ENCODE measurements around the gene MARK4.
"Not testable (repeated sequence)": the region's sequence is repeated elsewhere in the genome, so short reads cannot be mapped to it uniquely, and the experiment has no call there.

Gene MARK4

DNA sequence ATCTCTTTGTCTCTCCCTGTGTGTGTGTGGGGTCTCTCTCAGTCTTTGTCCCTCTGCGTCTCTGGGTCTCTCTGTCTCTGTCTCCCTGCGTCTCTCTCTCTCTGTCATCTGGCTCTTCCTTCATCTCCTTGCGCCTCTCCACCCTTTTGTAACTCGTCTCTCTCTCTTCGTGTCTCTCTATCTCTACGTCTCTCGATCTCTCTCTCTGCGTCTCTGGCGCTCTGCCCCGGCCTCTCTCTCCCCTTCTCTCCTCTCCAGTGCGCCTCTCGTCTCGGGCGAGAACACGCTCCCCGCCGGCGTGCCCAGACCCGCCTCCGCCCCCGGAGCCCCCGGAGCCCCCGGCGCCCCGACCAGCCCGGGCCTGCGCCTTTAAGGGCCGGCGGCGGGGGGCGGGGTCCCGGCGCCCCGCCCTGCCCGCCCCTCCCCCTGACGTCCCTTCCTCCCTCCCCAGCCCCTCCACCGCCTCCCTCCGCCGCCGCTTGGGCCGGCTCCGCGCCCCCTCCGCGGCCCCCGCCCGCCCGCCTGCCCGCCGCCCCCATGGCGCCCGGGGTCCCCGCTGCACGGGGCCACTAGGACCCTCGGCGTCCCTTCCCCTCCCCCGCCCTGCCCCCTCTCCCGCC lies at the start of gene MARK4:
MARK4 (plus strand) TSS at position 440 of the 620 bp plus-strand sequence. CDS start 318 bp downstream, outside the sequence.
- peak; percentile 64 for DNase-seq

DNA sequence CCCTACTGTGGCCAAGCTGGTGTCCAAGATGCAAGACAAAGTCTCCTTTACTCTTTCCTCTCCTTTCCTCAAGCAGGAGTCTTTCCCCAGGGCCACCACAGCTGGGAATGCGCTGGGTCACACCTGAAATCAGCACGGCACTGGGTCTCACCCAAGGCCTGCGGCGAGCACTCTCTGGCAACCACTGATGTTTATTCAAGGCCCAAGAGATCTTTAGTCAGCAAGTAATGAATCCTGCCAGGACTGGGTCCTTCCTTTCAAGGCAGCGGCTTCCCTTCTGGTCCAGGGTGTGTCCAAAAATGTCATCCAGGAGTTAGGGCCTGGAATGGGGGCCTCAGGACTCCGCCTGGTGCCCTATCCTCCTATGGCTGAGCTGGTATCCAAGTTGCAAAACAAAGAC lies 48.4 kb upstream of the MARK4 start:
- DNase-seq, result no peak

DNA sequence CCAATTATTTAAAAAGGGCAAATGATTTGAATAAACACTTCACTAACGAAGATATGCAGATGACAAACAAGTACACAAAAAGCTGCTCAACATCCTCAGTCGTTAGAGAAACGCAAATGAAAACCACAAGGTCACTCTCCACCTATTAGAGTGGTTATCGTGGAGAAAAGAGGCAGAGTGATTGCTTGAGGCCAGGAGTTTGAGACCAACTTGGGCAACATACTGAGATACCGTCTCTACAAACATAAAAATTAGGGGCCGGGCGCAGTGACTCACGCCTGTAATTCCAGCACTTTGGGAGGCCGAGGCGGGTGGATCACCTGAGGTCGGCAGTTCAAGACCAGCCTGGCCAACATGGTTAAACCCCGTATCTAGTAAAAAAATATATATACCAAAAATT lies 45.3 kb upstream of the MARK4 start:
- DNase-seq, result no peak

DNA sequence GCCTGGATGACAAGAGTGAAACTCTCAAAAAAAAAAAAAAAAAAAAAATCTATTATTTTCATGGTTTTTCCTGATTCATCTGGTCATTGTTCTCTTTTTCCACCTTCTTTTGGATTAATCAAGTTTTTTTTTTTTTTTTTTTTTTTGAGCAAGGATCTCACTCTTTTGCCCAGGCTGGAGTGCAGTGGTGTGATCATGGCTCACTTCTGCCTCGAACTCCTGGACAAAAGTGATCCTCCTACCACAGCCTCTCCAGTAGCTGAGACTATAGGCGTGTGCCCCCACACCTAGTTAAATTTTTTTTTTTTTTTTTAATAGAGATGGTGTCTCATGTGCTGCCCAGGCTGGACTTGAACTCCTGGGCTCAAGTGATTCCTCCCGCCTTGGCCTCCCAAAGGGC lies 44.7 kb upstream of the MARK4 start:
- DNase-seq, result no peak

DNA sequence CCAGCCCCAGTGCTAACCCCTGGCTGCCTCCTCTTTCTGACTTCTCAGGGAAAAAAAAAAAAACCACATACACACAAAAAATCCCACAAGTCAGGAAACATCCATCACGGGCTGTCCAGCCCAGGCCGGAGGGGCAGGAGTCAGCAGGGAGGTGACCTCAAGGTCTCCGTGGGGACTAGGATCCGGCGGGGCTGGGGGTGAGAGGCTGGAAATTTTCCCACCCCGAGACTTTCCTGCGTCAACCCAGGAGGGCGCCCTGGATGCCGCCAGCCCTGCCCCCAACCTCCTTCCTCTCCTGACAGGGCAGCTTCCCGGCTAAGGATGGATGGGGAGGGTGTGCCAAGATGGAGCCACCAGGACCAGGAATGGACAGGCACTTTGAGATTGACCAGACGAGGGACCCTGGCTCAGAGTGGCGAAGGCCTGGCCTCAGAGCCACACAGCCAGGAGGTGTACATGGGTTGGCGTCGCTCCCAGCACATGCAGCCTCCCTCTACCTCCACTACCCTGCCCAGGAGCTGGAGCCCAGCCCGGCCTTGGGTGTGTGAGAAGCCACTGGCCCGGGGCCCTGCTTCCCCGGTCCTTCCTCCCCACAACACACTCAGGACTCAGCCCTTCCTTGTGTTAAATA lies 39.2 kb upstream of the MARK4 start:
- no peak for DNase-seq

DNA sequence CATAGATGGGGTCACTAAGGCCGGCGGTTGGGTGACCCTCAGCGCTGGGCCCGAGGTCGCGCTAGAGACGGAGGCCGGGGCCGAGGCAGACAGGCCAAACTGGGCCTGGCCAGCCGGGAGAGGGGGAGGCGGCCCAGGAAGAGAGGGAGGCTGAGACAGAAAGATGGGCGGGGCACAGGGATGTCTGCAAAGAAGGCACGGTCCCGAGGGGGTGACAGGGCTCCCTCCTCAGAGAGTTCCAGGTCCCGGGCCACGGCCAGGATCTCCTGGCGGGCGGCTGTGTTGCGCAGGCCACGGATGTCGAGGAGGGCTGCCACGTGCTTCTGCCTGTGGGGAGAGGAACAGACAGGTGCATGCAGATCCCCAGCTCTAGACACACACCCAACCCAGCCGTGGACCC lies 38.0 kb upstream of the MARK4 start:
- no peak for DNase-seq

DNA sequence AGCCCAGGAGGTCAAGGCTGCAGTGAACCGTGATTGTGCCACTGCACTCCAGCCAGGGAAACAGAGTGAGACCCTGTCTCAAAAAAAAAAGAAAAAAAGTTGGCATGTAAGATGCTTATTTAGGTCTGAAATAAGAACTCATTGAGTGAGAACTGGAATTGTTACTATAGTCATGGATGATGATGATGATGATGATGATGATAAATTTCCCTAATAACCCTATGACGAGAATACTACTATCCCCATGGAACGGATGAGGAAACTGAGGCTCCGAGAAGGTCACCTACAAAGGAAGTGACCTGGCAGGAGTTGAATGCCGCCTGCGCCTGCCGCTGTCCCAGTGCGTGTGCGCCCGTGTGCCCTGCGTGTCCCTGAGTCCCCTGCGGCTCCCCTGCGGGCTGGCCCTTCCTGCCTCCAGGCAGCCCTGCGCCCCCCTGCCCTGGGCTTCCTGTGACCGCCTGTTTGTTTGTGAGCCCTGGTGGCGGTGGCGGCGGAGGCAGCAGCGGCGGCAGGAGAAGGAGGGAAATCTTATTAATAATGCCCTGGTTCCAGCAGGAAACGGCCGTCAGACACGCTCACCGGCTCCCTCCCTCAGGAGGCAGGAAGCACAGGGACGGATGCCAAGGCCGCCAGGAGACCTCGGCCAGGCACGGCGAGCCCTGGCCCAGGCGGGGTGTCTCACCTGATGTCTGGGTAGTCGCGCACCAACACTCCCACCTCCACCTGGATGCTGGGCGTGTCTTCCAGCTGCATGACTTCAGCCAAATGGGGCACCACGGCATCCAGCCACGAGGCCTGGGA lies 35.5 kb upstream of the MARK4 start:
- DNase-seq, result no peak

DNA sequence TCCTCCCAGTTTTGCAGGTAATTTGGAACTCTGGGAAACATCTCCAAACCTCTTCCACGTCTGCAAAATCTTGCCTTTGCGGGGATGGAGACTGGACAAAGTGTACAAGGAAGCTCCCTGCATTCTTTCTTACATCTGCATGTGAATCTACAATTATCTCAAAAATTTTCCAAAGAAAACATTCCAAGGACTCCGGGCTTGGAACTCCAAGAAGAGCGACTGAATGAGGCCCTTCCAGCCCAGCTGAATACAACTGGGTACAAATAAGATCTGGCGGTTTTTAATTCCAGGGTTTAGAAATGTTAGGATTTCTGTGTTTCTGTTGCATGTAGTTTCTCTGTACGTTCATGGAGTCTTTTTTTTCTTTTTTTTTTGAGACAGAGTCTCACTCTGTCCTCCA lies 34.4 kb upstream of the MARK4 start:
- no peak for DNase-seq

DNA sequence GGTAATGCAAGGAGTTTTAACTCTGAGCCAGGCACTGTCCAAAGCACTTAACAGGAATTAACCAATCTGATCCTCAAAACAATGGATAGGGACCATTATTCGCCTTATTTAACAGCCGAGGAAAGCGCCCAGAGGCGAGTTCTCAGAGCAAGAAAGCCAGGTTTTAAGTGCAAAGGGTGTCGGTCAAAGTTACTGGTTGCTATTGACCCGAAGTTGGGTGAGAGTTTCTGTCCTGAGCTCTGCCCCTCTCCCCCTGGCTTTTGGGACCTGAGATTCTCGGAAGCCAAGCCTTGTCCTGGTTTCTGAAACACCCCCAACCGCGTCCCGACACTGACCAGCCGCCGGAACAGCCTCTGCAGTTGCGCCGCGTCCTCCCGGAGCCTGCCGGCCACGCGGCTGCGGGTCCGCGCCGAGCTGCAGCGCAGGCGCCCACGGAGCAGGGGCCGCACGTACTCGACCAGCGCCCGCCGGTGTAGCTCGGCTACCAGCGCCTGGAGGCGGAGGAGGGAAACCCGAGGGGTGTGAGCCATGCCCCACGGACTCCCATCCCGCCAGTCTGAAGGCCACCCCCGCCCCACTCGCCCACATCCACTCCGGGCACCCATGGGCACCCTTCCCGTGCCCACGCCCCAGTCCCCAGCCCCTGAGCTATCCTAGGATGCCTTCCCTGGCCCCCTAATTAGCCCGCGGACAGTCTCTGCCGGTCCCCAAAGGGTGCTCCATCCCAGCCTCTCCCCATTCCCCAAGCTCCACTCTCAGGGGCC lies 33.7 kb upstream of the MARK4 start:
- DNase-seq, result no peak

DNA sequence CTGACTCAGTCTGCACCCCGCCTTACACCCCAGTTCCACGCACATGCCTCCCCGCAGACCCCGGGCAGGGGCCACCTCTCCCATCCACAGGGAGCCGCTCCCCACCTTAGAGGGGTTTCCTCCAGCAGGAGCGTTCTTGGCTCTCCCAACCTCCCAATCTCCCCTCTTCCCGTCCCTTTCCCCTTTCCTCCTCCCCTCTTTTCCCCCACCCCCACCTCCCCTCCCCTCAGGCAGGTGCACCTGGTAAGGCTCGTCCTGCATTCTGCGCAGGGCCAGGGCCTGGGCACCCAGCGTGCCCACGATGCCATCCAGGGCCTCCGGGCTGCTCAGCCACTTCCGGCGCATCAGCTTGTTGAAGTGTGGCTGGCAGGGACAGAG lies 33.1 kb upstream of the MARK4 start:
- DNase-seq, result no peak

DNA sequence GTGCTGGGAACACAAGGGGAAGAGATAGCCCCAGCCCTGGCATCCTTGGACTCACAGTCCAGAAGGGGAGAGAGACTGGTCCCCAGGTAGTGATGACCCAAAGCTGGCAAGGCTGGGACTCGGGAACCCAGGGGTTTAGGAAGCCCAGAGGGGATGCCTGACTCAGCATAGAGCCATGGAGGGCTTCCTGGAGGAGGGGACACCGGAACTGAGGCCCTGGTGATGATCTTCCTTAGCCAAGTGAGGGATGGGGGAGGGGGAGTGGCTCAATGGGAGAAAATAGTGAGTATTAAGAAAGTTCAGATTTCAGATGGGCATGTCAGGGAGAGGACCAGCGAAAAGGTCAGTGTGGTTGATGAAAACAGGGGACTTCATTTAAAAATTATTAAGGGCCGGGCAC lies 32.6 kb upstream of the MARK4 start:
- no peak for DNase-seq

DNA sequence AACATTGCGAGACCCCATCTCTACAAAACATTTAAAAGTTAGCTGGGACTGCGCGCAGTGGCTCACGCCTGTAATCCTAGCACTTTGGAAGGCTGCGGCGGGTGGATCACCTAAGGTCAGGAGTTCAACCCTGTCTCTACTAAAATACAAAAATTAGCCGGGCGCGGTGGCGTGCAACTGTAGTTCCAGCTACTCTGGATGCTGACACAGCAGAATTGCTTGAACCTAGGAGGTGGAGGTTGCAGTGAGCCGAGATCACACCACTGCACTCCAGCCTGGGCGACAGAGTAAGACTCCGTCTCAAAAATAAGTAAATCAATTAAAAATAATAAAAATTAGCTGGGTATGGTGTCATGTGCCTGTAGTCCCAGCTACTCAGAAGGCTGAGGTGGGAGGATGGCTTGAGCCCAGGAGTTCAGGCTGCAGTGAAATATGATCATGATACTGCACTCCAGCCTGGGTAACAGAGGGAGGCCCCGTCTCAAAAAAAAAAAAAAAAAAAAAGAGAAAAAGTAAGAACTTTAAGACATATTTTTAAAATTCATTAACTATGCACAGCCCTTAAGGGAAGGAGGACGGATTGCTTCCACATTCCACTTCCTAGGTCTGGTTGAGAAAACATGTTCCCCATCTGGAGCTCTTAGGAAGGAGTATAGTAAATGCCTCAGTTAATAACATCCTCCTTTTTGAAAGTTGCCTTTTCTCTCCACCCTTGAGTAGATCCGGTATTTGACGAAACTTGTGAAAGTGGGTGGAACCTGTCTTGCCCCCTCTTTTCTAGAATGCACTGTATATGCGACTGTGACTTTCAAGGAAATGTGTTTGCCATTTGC lies 31.9 kb upstream of the MARK4 start:
- DNase-seq, result no peak

DNA sequence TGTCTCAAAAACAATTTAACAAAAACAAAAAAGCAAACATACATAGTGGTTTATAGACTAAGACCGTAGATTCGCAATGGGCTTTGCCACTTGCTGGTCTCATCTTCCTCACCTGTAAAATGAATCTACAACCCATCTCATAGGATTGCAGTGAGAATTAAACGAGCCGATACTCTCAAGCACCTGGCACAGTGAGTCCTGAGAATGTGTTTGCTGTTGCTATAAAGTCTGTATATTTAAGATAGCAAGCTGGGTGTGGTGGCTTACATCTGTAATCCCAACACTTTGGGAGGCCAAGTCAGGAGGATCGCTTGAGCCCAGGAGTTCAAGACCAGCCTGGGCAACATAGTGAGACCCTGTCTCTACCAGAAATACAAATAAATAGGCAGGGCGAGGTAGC lies 28.3 kb upstream of the MARK4 start:
- DNase-seq, result no peak

DNA sequence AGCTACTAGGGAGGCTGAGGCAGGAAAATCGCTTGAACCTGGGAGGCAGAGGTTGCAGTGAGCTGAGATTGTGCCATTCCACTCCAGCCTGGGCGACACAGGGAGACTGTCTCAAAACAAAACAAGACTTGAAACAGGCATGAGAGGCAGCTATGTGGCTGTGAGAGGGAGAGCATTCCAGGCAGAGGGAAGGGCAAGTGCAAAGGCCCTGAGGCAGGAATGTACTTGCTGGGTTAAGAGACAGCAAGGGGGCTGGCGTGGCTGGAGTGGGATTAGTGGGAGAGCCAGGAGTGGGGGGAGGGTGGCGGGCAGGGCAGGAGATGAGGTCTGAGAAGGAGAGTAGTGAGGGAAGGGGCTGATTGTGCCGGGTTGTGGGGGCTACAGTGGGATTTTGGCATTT lies 27.2 kb upstream of the MARK4 start:
- DNase-seq, result no peak

DNA sequence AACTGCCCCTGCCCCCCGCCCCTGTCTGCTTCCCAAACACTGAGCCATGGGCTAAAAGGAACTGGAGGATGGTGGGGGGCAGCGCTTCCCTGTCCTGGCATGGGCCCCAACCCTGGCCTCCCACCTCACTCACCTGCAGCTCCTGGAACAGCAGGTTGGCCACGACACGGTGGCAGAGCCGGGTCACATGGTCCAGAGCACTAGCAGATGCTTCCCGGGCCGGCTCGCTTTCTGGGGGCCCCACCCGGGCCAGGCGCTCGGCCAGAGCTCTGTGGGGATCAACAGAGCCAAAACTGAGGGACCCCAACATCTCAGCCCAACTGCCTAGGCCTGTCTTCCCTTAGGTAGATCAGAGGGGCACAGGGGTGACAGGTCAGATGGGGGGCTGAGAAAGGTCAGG lies 26.4 kb upstream of the MARK4 start:
- DNase-seq, result no peak

DNA sequence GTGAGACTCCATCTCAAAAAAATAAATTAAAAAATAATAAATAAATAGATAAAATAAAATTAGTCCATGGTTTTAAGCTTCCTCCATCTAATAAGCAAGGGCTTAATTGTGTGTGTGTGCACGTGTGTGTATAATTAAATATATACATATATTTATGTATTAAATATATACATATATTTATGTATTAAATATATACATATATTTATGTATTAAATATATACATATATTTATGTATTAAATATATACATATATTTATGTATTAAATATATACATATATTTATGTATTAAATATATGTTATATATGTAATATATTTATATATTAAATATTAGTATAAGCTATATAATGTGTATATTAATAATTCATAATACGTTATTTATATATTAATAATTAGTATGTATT lies 22.0 kb upstream of the MARK4 start:
- DNase-seq, result not testable (repeated sequence)

DNA sequence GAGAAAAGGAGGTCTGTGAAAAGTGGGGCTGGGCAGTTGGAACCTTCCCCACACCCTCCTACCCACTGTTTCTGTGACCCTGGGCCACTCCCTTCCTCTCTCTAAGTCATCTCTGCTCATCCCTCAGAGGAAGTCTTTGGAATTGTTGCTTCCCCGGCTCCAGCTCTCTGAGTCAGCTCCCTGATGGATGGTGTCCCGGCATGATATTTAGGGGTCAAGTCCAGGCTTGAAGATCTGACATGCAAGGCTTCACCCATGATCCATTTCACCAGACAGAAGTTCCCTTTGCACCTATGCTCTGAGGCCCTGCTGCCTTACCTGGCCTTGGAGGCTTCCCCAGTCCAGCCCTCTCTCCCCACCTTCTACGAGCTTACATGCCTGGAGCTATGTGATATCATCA lies 19.2 kb upstream of the MARK4 start:
- DNase-seq, result no peak

DNA sequence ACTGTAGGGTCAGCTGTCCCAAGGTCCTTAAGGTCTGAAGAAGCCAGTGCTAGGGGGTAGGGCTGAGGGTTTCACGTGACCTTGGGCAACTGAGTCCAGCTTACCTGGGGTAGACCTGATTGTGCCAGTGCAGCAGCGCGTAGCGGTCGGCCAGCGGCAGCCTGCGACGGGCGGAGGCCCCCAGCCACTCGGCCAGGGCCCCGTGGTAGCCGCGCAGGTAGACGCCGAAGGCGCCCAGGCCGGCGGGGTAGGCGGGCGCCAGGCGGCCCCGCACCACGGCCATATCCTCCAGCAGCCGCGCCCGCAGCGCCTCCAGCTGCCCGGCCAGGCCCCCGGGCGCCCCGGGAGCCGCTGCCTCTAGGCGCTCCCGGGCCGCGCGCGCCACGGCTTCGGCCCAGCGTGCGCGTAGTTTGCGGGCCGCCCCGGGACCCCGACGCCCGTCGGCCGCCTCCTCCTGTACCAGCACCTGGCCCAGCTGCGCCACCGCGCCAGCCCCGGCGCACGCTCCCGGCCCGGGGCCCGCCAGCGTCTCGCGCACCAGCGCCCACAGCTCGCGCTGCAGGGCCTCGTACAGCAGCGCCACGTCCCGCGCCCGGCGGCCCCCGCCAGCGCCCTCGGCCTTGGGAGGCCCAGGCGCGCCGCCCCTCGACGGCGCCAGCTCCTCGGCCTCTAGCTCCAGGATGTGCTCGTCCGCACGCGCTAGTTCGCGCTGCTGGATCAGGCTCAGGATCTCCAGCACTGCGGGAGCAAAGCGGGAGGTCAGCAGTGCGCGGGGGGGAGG lies 16.8 kb upstream of the MARK4 start:
- DNase-seq, result no peak

DNA sequence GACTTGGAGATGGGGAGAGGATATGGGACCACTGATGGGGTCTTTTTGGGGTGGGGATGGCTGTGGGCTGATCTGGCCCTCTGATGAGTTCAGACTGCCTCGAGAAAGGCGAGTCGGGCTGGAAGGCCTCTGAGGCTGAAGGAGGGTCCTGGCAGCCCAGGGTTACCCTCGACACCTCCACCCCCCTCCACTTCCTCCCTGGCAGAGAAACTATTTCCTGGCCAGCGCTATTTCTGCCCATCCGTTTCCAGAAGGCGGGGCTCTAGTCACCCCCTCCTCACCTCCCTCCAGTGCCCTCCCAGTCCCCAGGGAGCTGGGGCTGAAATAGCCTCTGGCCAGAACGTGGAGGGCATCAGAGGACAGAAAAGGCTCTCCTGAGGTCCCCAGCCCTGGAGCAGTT lies 15.6 kb upstream of the MARK4 start:
- no peak for DNase-seq

DNA sequence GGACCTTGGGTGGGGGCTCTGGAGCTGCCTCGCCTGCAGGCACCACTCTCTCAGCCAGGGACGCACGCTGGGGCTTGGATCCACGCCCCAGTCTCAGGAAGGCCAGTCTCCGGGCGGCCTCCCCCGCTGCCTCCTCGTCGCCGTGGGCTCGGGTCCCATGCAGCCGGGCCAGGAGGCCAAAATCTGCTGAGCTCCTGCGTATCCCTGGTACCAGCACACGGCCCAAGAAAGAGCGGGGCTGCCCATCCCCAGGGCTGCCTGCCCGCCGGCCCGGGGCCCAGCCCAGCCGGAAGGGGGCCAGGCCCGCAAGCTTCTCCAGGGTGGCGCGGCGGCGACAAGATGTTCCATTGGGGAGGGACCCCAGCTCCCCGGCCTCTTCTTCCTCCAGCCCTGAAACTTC lies 12.5 kb upstream of the MARK4 start:
- no peak for DNase-seq

DNA sequence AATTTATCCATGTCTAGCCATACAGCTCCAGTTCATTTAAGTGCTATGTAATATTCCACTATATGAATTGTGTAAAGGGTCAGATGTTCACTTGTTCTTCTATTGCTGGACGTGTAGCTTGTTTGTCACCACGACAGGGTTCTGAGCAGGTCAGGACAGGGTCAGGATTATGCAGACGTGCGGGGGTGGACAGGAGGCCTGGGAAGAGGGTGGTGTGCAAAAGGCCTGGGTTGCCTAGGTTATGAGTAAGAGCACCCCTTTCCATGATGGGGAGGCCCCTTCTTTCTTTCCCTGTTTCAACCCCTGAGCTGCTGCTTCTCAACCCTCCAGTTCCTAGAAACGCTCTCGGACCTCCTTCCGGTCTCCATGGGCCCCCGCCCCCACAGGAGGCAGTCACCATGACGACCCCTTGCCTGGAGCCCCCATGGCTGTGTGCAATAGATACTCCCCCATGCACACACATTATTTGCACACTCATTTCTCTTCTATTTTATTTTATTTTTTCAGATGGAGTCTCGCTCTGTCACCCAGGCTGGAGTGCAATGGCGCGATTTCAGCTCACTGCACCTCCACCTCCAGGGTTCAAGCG lies 7.8 kb upstream of the MARK4 start:
- no peak for DNase-seq
